Keratinocyte (primary cell): Measurements from ENCODE around the gene TCERG1L. TPM values are rescaled to one million over a fixed set of nuclear protein-coding genes. Genes with fewer than 3 reads are reported as not detected.

Source experiments
- DNase-seq: peaks from one replicate; pipeline ENCODE4 v3.0.0-alpha.2; 2011; ENCODE audit warnings: low read depth, missing footprints, low spot score
- FAIRE-seq: peaks from 2 replicates; lab custom pipeline; 2011; peaks lifted over from hg19 to GRCh38; lab: Jason Lieb, UNC
- H2AFZ ChIP-seq: 2 replicates; pipeline ENCODE4 v1.6.0; 2012; ENCODE audit warnings: low read length, control low read depth, inconsistent platforms; ENCODE audit not compliant: control insufficient read depth
- H3K27ac ChIP-seq: 2 replicates; pipeline ENCODE4 v1.5.1; 2011; ENCODE audit warnings: low read length; ENCODE audit not compliant: control insufficient read depth, insufficient read depth
- H3K27me3 ChIP-seq: 3 replicates; pipeline ENCODE4 v1.6.0; 2011; ENCODE audit warnings: low read length; ENCODE audit not compliant: control insufficient read depth, insufficient read depth; ENCODE audit errors: extremely low read depth
- H3K36me3 ChIP-seq, 2 experiments: 2 replicates in 1 of 2; 3 replicates in 1 of 2; pipeline ENCODE4 v1.5.1; 2011; ENCODE audit warnings: low read length in 2 of 2, mild to moderate bottlenecking in 1 of 2; ENCODE audit not compliant: control insufficient read depth in 2 of 2, insufficient read depth in 2 of 2; ENCODE audit errors: extremely low read depth in 1 of 2
- H3K4me1 ChIP-seq: 3 replicates; pipeline ENCODE4 v1.5.1; 2011; ENCODE audit warnings: low read length; ENCODE audit not compliant: control insufficient read depth, insufficient read depth; ENCODE audit errors: extremely low read depth
- H3K4me2 ChIP-seq: 3 replicates; pipeline ENCODE4 v1.6.0; 2011; ENCODE audit warnings: low read depth, low read length; ENCODE audit not compliant: control insufficient read depth, insufficient read depth; ENCODE audit errors: extremely low read depth
- H3K4me3 ChIP-seq, 3 experiments: fragments of 200-600 bp in 1 of 3; sonication (generic) in 1 of 3; 2 replicates in 2 of 3; 3 replicates in 1 of 3; pipeline ENCODE4 v1.5.1; 2011 to 2016; ENCODE audit warnings: low read length in 3 of 3, mild to moderate bottlenecking in 3 of 3, control low read depth in 2 of 3, inconsistent platforms in 1 of 3, low read depth in 1 of 3, mixed read lengths in 1 of 3, mixed run types in 1 of 3, moderate library complexity in 1 of 3; ENCODE audit not compliant: control insufficient read depth in 2 of 3, insufficient read depth in 2 of 3; ENCODE audit errors: extremely low read depth in 1 of 3
- H3K79me2 ChIP-seq: 2 replicates; pipeline ENCODE4 v1.6.0; 2012; ENCODE audit warnings: low read length; ENCODE audit not compliant: control insufficient read depth, insufficient read depth
- H3K9ac ChIP-seq: 3 replicates; pipeline ENCODE4 v1.6.0; 2011; ENCODE audit warnings: low read length; ENCODE audit not compliant: control insufficient read depth, insufficient read depth; ENCODE audit errors: extremely low read depth
- H3K9me1 ChIP-seq: 3 replicates; pipeline ENCODE4 v1.6.0; 2011; ENCODE audit warnings: low read length; ENCODE audit not compliant: control insufficient read depth, insufficient read depth; ENCODE audit errors: extremely low read depth
- H3K9me3 ChIP-seq: 2 replicates; pipeline ENCODE4 v1.5.1; 2012; ENCODE audit warnings: low read depth, low read length; ENCODE audit not compliant: control insufficient read depth
- H4K20me1 ChIP-seq: 3 replicates; pipeline ENCODE4 v1.6.0; 2011; ENCODE audit warnings: low read length; ENCODE audit not compliant: control insufficient read depth, insufficient read depth; ENCODE audit errors: extremely low read depth
- EZH2 ChIP-seq: IDR thresholded peaks from one replicate; pipeline ENCODE4 v1.6.1; 2012; ENCODE audit warnings: inconsistent platforms, mild to moderate bottlenecking, low read length, moderate library complexity
- dilution Hi-C: fragments of 300-500 bp; cut with MboI; formaldehyde crosslinking; loops from one replicate; pipeline ENCODE4 v1.7.0; 2020; ENCODE audit warnings: low sequenced_read_pairs; ENCODE audit not compliant: extremely low pct_ligation_motif_present
- polyA plus RNA-seq, 5 experiments: library from polyadenylated mRNA; depleted of rRNA in 3 of 5; stranded (reverse) in 3 of 5; stranded (forward) in 1 of 5; unstranded in 1 of 5; fragments of >200 nt; gene quantifications; 1 replicate in 1 of 5; 2 replicates in 3 of 5; 3 replicates in 1 of 5; pipeline versions ENCODE4 v1.2.1 to v1.2.3, GENCODE V29; 2011 to 2012; ENCODE audit warnings: missing spikeins in 2 of 5, low read depth in 1 of 5, low replicate concordance in 1 of 5
- TF ChIP-seq, protein P1 (sequence below), 3 experiments: IDR thresholded peaks in 1 of 3; conservative IDR thresholded peaks in 1 of 3; optimal IDR thresholded peaks in 1 of 3; 2 replicates in 2 of 3; 3 replicates in 1 of 3; pipeline versions ENCODE3 to v1.5.1; 2011; ENCODE audit warnings: low read length in 3 of 3, mild to moderate bottlenecking in 3 of 3, moderate library complexity in 2 of 3, control low read depth in 1 of 3, inconsistent platforms in 1 of 3; ENCODE audit not compliant: insufficient read depth in 2 of 3; ENCODE audit errors: extremely low read depth in 1 of 3

TCERG1L gene
- polyA plus RNA-seq, 1 donor (not counting 4 experiments of a cell fraction or from before 2014, with no cell fraction given): not detected

DNA sequence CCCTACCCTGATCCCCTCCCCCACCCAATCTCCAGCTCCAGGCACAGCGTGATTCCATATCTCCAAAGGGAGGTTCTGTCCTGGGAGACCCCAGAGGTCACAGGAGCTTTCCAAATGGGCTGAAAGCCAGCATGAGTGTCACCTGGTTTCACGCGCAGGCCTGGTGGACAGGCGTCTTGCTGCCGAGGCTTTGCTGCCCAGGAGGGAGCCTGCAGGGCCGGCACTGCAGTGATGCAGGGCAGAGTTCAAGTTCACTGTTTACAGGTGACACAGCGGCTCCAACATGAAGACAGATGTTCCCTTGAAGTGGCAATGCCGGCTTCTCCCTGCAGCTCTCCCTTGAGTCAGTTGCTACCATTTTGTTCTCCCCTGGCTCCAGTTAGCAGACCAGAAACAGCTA, 104.3 kb downstream of the TCERG1L start:
- Histone ChIP-seq H3K4me1 (no peaks in the 10 kb centered on the region), H3K9me1 (no peaks in the 10 kb centered on the region), H3K27ac (no peak overlapping the region), H3K4me3 (no peak overlapping the region), H3K79me2 (no peaks in the 10 kb centered on the region), H3K9me3 (peaks cover 18% of the 10 kb centered on the region), H3K27me3 (no peaks in the 10 kb centered on the region), H3K4me2 (no peak overlapping the region), H2AFZ (no peak overlapping the region), H3K9ac (no peak overlapping the region), H4K20me1 (no peaks in the 10 kb centered on the region), H3K36me3 (no peaks in the 10 kb centered on the region)
- dilution Hi-C loops: no loop called here
- TF ChIP-seq EZH2: no peak
- TF ChIP-seq, protein P1, sequence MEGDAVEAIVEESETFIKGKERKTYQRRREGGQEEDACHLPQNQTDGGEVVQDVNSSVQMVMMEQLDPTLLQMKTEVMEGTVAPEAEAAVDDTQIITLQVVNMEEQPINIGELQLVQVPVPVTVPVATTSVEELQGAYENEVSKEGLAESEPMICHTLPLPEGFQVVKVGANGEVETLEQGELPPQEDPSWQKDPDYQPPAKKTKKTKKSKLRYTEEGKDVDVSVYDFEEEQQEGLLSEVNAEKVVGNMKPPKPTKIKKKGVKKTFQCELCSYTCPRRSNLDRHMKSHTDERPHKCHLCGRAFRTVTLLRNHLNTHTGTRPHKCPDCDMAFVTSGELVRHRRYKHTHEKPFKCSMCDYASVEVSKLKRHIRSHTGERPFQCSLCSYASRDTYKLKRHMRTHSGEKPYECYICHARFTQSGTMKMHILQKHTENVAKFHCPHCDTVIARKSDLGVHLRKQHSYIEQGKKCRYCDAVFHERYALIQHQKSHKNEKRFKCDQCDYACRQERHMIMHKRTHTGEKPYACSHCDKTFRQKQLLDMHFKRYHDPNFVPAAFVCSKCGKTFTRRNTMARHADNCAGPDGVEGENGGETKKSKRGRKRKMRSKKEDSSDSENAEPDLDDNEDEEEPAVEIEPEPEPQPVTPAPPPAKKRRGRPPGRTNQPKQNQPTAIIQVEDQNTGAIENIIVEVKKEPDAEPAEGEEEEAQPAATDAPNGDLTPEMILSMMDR (optimal IDR thresholded peaks at IDR 0.05 in 1 of 3, IDR thresholded peaks at IDR 0.05 in 1 of 3, conservative IDR thresholded peaks at IDR 0.05 in 1 of 3; ENCODE audit: extremely low read depth in 1 of 3, insufficient read depth in 2 of 3, low read length in 3 of 3): no peak
- FAIRE-seq: no peak
- DNase-seq: no peak

DNA sequence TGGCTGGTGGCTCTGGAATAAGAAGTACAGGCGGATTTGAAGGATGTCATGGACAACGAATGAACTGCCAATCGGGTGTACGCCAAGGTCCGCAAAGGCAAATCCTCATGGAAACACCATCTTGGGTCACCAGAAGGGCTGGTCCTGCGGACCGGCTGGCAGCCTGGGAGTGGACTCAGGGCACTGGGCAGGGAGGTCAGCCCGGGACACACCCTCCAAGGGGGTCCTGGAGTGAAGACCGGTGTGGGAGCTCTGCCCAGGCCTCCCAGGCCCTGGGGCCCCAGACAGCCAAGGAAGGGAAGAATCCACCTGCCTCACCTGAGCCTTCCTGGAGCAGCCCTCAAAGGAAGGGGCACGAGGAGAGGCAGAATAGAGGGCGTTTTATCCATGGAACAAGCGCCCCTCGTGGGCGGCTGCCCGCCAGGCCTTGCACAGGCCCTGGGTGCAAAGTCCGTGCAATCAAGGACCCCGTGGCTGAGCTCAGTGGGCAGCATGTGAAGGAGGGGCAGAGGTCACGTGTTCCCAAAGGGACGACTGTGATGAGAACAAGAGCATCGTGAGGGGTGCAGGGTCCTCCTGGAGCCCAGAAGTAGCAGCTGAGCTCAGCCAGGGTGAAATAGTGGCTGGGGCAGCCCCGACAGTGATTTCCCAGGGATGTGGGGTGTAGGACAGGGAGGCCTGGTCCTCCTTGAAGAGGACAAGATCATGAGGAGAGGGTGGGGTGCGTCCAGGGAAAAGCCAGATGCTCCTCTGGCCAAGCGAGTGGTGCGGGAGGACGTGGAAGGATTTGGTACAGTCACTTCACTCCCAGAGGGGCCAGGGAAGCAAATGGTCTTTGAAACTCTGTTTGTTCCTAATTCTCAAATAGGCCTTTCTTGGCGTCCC, 105.2 kb downstream of the TCERG1L start:
- Histone ChIP-seq H3K9me1 (no peaks in the 10 kb centered on the region), H2AFZ (no peak overlapping the region), H3K4me3 (no peak overlapping the region), H3K4me2 (no peak overlapping the region), H3K36me3 (no peaks in the 10 kb centered on the region), H4K20me1 (no peaks in the 10 kb centered on the region), H3K27ac (no peak overlapping the region), H3K4me1 (no peaks in the 10 kb centered on the region), H3K27me3 (no peaks in the 10 kb centered on the region), H3K79me2 (no peaks in the 10 kb centered on the region), H3K9me3 (peaks cover 18% of the 10 kb centered on the region), H3K9ac (no peak overlapping the region)
- dilution Hi-C loops: no loop called here
- DNase-seq: no peak
- TF ChIP-seq, protein P1 (optimal IDR thresholded peaks at IDR 0.05 in 1 of 3, IDR thresholded peaks at IDR 0.05 in 1 of 3, conservative IDR thresholded peaks at IDR 0.05 in 1 of 3; ENCODE audit: extremely low read depth in 1 of 3, insufficient read depth in 2 of 3, low read length in 3 of 3): no peak
- TF ChIP-seq EZH2: no peak
- no peak for FAIRE-seq
